Naive B cell (primary cell): Measurements from ENCODE around the gene DPM3. TPM values are rescaled to one million over a fixed set of nuclear protein-coding genes. Genes with fewer than 3 reads are reported as not detected.
"Not testable (repeated sequence)": the region's sequence is repeated elsewhere in the genome, so short reads cannot be mapped to it uniquely, and the experiment has no call there.

ENCODE experiments used
- ATAC-seq, 2 donors: fragments of 150-1000 bp; cut with Tn5 transposase; 2 replicates each; pipeline ENCODE4 v1.10.0; 2021; ENCODE audit warnings: low read depth in 2 of 2, mild to moderate bottlenecking in 2 of 2, moderate library complexity in 2 of 2
- DNase-seq: peaks from one replicate; pipeline ENCODE4 v3.0.0; 2022
- H3K27ac Mint-ChIP-seq, 6 donors: one replicate each; pipeline ENCODE4 v1.8.0; 2020 to 2022; ENCODE audit warnings: mild to moderate bottlenecking in 6 of 6, mixed read lengths in 6 of 6, moderate library complexity in 5 of 6, inconsistent platforms in 2 of 6
- H3K27me3 Mint-ChIP-seq, 3 donors: one replicate each; pipeline ENCODE4 v1.8.0; 2021 to 2022; ENCODE audit warnings: mixed read lengths in 3 of 3, mild to moderate bottlenecking in 1 of 3
- H3K36me3 Mint-ChIP-seq, 2 donors: one replicate each; pipeline ENCODE4 v1.8.0; 2020 to 2022; ENCODE audit warnings: mixed read lengths in 2 of 2, inconsistent platforms in 1 of 2, mild to moderate bottlenecking in 1 of 2
- H3K4me1 Mint-ChIP-seq, 3 donors: one replicate each; pipeline ENCODE4 v1.8.0; 2020 to 2022; ENCODE audit warnings: mixed read lengths in 3 of 3, inconsistent platforms in 1 of 3, mild to moderate bottlenecking in 1 of 3, moderate library complexity in 1 of 3
- H3K4me3 Mint-ChIP-seq, 8 donors: one replicate each; pipeline ENCODE4 v1.8.0; 2020 to 2022; ENCODE audit warnings: mild to moderate bottlenecking in 8 of 8, mixed read lengths in 8 of 8, moderate library complexity in 8 of 8, inconsistent platforms in 2 of 8
- H3K9me3 Mint-ChIP-seq, 7 donors: one replicate each; pipeline ENCODE4 v1.8.0; 2020 to 2022; ENCODE audit warnings: mixed read lengths in 7 of 7, mild to moderate bottlenecking in 5 of 7, inconsistent platforms in 2 of 7, moderate library complexity in 1 of 7
- polyA plus RNA-seq, 6 donors: library from polyadenylated mRNA; unstranded; fragments of 300-500 nt; fragmentation: Illumina TruSeq; gene quantifications; one replicate each; pipeline ENCODE4 v1.2.3, GENCODE V29; 2021; ENCODE audit warnings: low read depth in 6 of 6

The DPM3 gene
- polyA plus RNA-seq, 6 donors from 2014 or later, result 77.4 to 100 (median 90.5) TPM

DNA sequence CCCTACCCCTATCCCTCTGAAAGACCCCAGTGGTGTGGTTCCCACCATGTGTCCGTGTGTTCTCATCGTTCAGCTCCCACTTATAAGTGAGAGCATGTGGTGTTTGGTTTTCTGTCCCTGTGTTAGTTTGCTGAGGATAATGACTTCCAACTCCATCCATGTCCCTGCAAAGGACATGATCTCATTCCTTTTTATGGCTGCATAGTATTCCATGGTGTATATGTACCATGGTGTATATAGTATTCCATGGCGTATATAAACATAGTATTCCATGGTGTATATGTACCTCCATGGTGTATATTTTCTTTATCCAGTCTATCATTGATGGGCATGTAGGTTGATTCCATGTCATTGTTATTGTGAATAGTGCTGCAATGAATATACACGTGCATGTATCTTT, 23.5 kb upstream of the DPM3 start:
- not testable (repeated sequence) for ATAC-seq, H3K27me3 Mint-ChIP-seq, H3K9me3 Mint-ChIP-seq, DNase-seq, H3K36me3 Mint-ChIP-seq
- H3K27ac Mint-ChIP-seq, result peak overlapping the region in 1 of 6 donors; percentile 65
- H3K4me1 Mint-ChIP-seq, result peaks cover 16 to 21% (median 17%) of the 10 kb centered on the region in 3 donors
- peak overlapping the region in 1 of 8 donors; percentile 48 for H3K4me3 Mint-ChIP-seq

DNA sequence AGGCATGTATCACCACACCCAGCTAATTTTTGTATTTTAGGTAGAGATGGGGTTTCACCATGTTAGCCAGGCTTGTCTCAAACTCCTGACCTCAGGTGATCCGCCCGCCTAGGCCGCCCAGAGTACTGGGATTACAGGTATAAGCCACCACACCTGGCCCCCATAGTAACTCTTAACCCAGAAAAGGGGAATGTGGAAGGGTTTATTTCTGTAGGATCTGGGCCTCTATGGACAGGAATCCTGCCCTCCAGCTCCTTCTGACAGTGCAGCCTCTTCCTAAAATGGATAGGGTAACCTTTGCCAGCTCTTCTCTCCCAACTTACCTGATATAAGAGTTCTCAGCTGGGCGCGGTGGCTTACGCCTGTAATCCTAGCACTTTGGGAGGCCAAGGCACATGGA, 22.3 kb upstream of the DPM3 start:
- not testable (repeated sequence) for ATAC-seq, H3K9me3 Mint-ChIP-seq, DNase-seq, H3K36me3 Mint-ChIP-seq, H3K4me3 Mint-ChIP-seq, H3K27me3 Mint-ChIP-seq, H3K27ac Mint-ChIP-seq
- peaks cover 12 to 17% (median 13%) of the 10 kb centered on the region in 3 donors for H3K4me1 Mint-ChIP-seq

DNA sequence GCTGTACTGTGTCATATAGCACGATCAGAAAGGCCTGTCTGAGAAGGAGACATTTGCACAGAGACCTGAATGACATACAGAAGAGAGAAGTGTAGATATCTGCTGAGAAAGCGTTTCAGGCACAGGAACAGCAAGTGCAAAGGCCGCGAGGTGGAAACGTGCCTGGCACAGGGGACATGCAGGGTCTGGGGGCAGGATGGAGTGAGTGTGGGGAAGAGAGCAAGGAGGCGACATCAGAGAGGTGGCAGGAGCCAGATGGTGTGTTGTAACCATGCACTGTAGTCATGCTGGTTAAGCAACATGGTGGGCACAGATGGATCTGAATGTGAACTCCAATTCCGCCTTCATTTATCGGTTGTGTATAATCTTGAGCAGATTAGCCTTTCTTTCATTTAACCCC, 19.8 kb upstream of the DPM3 start:
- no peak overlapping the region for H3K4me3 Mint-ChIP-seq
- no peaks in the 10 kb centered on the region for H3K36me3 Mint-ChIP-seq
- ATAC-seq, result no peak
- DNase-seq, result no peak
- H3K27ac Mint-ChIP-seq, result no peak overlapping the region
- peaks cover 0 to 2% (median 0%) of the 10 kb centered on the region in 7 donors for H3K9me3 Mint-ChIP-seq
- no peaks in the 10 kb centered on the region for H3K4me1 Mint-ChIP-seq
- no peaks in the 10 kb centered on the region for H3K27me3 Mint-ChIP-seq

DNA sequence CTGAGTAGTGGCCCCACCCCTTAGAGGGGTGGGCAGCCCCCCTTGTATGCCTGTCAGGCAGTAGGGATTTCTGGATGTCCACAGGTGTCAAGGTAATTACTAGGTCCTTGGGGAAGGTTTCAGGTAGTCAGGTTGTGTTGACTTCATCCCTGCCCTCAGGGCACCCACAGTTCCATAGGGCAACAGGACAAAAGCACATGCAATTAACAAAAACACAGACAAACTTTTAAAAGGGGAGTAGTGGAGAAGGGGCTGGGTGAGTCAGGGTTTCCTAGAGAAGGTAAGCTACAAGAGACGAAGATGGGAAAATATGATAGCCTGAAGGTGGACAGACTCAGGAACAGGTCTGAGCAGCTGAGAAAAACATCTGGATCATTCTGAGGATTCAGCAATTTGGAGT, 18.7 kb upstream of the DPM3 start:
- DNase-seq, result no peak
- no peak for ATAC-seq
- Mint-ChIP-seq H3K27me3 (no peaks in the 10 kb centered on the region), H3K9me3 (peaks cover 0 to 1% (median 0%) of the 10 kb centered on the region in 7 donors), H3K4me3 (no peak overlapping the region), H3K36me3 (no peaks in the 10 kb centered on the region), H3K27ac (peak overlapping the region in 1 of 6 donors; percentile 82), H3K4me1 (no peaks in the 10 kb centered on the region)

DNA sequence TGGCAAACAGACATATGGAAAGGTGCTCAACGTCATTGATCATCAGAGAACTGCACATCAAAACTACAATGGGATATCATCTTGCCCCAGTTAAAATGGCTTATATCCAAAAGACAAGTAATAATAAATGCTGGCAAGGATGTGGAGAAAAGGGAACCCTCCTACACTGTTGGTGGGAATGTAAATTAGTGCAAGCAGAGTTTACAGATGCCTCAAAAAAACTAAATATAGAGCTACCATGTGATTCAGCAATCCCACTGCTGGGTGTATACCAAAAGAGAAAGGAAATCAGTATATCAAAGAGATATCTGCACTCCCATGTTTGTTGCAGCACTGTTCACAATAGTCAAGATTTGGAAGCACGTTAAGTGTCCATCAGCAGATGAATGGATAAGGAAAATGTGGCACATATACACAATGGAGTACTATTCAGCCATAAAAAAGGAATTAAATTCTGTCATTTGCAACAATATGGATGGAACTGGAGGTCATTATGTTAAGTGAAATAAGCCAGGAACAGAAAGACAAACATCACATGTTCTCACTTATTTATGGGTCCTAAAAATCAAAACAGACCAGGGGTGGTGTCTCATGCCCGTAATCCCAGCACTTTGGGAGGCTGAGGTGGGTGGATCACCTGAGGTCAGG, 15.8 kb upstream of the DPM3 start:
- not testable (repeated sequence) for ATAC-seq, H3K4me3 Mint-ChIP-seq, DNase-seq, H3K36me3 Mint-ChIP-seq, H3K4me1 Mint-ChIP-seq, H3K27ac Mint-ChIP-seq, H3K27me3 Mint-ChIP-seq, H3K9me3 Mint-ChIP-seq

DNA sequence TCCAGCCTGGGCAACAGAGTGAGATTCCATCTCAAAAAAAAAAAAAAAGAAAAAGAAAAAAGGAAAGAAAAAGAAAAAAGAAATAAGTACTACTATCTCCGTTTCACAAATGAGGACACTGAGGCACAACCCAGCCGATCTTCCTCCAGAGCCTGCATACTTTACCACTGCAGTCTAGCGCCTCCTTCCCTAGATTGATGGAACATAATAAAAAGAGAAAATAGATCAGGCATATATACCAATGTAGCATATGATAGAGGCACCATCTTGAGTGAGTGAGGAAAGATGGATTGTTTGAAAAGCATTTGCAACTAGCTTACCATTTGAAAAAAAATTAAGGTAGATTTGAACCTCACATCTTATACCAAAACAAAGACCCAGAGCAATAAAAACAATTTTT, 5.2 kb upstream of the DPM3 start:
- H3K9me3 Mint-ChIP-seq, result no peaks in the 10 kb centered on the region
- peaks cover 16 to 21% (median 20%) of the 10 kb centered on the region in 3 donors for H3K4me1 Mint-ChIP-seq
- H3K27ac Mint-ChIP-seq, result no peak overlapping the region
- no peaks in the 10 kb centered on the region for H3K36me3 Mint-ChIP-seq
- DNase-seq (no peak), ATAC-seq (no peak)
- no peaks in the 10 kb centered on the region for H3K27me3 Mint-ChIP-seq
- H3K4me3 Mint-ChIP-seq, result no peak overlapping the region

DNA sequence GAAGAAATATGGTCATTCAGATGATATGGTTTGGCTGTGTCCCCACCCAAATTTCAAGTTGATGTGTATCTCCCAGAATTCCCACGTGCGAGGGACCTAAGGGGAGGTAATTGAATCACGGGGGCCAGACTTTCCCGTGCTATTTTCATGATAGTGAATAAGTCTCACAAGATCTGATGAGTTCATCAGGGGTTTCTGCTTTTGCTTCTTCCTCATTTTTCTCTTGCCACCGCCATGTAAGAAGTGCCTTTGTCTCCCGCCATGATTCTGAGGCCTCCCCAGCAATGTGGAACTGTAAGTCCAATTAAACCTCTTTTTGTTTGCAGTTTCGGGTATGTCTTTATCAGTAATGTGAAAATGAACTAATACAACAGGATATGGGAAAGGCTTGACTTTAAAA, 1.4 kb upstream of the DPM3 start:
- H3K4me1 Mint-ChIP-seq, result peaks cover 22 to 35% (median 34%) of the 10 kb centered on the region in 3 donors
- H3K27ac Mint-ChIP-seq, result peak overlapping the region in 2 of 6 donors; percentile 16 to 66
- DNase-seq (no peak), ATAC-seq (no peak)
- peak overlapping the region in 2 of 8 donors; percentile 67 to 98 for H3K4me3 Mint-ChIP-seq
- H3K27me3 Mint-ChIP-seq, result no peaks in the 10 kb centered on the region
- no peaks in the 10 kb centered on the region for H3K36me3 Mint-ChIP-seq
- H3K9me3 Mint-ChIP-seq, result no peaks in the 10 kb centered on the region

DNA sequence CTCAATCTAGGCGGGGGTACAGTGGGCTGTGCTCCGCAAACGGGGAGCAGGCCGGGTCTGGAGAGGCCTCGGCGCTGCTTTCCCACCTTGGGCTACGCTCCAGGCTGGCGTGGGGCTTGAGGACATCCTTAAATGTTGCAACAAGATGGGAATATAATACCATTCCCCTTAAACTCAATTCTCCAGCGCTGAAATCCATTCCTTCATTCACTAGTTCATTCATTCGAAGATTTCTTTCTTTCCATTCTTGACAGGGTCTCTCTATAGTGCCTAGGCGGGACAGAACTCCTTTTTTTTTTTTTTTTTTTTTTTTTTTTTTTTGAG, 261 bp upstream of the DPM3 start:
- Mint-ChIP-seq H3K9me3 (no peaks in the 10 kb centered on the region), H3K36me3 (peaks cover 0 to 6% of the 10 kb centered on the region in 2 donors), H3K27me3 (no peaks in the 10 kb centered on the region), H3K27ac (peak overlapping the region; percentile 65 to 98 (median 96)), H3K4me1 (peaks cover 29 to 46% (median 43%) of the 10 kb centered on the region in 3 donors), H3K4me3 (peak overlapping the region; percentile 92 to 100 (median 98))
- no peak for DNase-seq
- ATAC-seq, result no peak

DNA sequence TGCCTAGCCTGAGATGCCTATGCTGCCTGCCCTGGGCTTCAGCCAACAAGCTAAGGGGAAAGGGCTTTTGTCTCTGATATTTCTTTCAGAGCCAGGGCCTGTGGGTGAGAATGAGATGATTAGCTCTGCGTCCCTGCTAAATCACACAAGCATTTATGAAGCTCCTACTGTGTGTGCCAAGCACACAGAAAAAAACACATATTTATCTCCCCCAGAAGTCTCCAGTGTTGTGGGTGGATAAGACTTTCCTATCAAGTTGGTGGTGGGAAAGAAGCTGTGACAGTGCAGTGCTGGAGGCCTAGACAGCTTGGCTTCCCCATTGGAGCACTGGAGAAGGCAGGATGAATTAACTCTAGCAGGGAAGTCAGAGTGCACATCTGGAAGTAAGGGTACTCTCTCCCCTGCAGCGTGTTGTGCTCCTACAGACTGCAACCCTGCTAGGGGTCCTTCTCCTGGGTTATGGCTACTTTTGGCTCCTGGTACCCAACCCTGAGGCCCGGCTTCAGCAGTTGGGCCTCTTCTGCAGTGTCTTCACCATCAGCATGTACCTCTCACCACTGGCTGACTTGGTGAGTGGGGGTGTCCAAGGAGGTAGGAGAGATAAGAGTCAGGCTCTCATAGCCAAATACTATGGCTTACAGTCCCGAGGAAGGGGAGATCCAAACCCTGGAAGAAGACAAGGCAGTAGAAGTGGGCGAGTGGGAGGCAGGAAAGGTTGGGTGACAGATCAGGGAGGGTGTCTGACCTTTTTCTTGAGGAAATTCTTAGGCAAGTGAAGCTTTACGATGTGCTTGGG, 3.0 kb downstream of the DPM3 start:
- peaks cover 0 to 7% of the 10 kb centered on the region in 2 donors for H3K36me3 Mint-ChIP-seq

DNA sequence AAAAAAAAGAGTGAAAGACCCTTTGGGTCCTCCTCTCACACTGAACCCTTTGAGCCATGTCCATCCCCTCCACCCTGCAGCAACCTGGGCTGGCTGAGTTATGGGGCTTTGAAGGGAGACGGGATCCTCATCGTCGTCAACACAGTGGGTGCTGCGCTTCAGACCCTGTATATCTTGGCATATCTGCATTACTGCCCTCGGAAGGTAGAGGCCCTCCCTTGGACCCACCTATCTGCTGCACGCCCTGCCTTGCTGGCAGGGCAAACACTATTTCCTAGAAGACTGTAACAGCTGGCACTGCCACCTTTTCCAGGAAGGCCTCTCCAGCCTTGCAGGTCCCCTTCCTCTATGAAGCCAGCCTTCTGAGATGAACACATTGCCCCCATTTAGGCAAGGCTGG, 3.6 kb downstream of the DPM3 start:
- H3K4me3 Mint-ChIP-seq, result peak overlapping the region; percentile 95 to 100 (median 98)
- peaks cover 40 to 57% (median 53%) of the 10 kb centered on the region in 3 donors for H3K4me1 Mint-ChIP-seq
- no peaks in the 10 kb centered on the region for H3K9me3 Mint-ChIP-seq
- H3K36me3 Mint-ChIP-seq, result peaks cover 0 to 7% of the 10 kb centered on the region in 2 donors
- DNase-seq, result no peak
- ATAC-seq, result no peak
- peak overlapping the region; percentile 80 to 100 (median 100) for H3K27ac Mint-ChIP-seq
- H3K27me3 Mint-ChIP-seq, result no peaks in the 10 kb centered on the region

More for the DNA sequence above, 3.0 kb downstream of the DPM3 start:
- H3K9me3 Mint-ChIP-seq, result no peaks in the 10 kb centered on the region
- no peaks in the 10 kb centered on the region for H3K27me3 Mint-ChIP-seq
- DNase-seq (no peak), ATAC-seq (no peak)
- peak overlapping the region; percentile 95 to 100 (median 98) for H3K4me3 Mint-ChIP-seq
- peak overlapping the region; percentile 39 to 100 (median 100) for H3K27ac Mint-ChIP-seq
- H3K4me1 Mint-ChIP-seq, result peaks cover 40 to 57% (median 53%) of the 10 kb centered on the region in 3 donors

DNA sequence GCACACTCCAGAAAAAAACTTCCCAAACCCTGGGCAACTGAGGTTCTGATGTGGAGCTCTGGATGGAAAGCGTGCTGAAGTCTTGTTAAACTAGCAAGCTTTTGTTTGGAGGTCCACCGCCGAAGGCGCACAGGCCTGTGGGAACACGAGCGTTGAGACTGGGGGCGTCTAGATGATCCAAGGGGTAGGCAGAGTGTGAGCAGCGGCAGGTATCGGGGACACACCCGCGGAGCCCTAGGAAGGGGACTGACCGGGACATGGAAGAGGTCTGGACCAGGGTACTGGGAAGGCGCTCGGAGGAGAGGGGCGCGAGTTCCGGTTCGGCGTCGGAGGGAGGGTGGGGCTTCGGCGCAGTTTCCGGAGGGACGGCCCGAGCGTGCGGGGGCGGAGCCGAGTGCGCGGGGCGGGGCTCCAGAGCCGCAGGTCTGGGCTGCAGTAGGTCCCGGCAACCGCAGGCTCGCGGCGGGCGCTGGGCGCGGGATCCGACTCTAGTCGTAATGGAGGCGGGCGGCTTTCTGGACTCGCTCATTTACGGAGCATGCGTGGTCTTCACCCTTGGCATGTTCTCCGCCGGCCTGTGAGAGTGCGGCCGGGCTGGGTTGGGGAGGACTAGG, 4.8 kb downstream of the DPM3 start, which contains the start of gene SLC50A1:
Gene SLC50A1, plus strand, starts transcription at position 438 of the 614 bp plus-strand sequence. Its CDS starts 60 bp downstream, at position 498.
- Mint-ChIP-seq H3K36me3 (peaks cover 0 to 7% of the 10 kb centered on the region in 2 donors), H3K4me1 (peaks cover 40 to 55% (median 51%) of the 10 kb centered on the region in 3 donors), H3K4me3 (peak within 1 kb of the TSS; percentile 95 to 100 (median 98))

DNA sequence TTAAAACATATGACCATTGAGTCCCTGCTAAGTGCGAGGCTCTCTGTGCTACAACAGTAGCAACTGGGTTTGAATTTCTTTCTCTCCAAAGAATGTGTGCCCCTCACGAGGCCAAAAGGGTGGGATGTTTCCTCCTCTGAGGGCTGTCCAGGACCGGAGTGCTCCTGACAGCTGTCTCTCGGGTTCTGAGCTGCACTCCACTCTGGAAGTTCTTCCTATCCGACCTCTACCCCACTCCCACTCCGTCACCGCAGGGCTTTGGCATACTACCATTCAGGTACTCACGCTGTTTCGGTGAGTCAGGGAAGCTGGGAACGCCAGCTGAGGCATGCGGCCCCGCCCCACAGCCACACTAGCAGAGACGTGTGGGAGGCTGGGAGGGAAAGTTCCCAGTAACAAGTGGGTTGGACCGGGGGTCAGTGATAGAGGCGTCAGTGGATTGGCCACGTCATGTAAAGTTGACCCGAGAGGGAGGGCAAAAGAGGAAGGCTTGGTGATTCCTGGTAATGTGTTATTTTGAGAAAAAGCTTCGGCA, 5.4 kb downstream of the DPM3 start:
- Mint-ChIP-seq H3K27me3 (peaks cover 5 to 14% (median 12%) of the 10 kb centered on the region in 3 donors), H3K36me3 (peaks cover 0 to 7% of the 10 kb centered on the region in 2 donors)
- DNase-seq, result no peak

More for the DNA sequence above, 4.8 kb downstream of the DPM3 start, which contains the start of gene SLC50A1:
- H3K27ac Mint-ChIP-seq, result peak within 1 kb of the TSS; percentile 99 to 100 (median 100)
- ATAC-seq (peak; percentile 79 to 82), DNase-seq (peak; percentile 93)
- H3K9me3 Mint-ChIP-seq, result no peaks in the 10 kb centered on the region
- peaks cover 4 to 8% (median 7%) of the 10 kb centered on the region in 3 donors for H3K27me3 Mint-ChIP-seq

DNA sequence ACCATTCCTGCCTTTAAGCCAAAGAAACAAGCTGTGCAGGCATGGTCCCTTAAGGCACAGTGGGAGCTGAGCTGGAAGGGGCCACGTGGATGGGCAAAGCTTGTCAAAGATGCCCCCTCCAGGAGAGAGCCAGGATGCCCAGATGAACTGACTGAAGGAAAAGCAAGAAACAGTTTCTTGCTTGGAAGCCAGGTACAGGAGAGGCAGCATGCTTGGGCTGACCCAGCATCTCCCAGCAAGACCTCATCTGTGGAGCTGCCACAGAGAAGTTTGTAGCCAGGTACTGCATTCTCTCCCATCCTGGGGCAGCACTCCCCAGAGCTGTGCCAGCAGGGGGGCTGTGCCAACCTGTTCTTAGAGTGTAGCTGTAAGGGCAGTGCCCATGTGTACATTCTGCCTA, 6.0 kb downstream of the DPM3 start:
- DNase-seq (no peak), ATAC-seq (no peak)
- H3K27me3 Mint-ChIP-seq, result peaks cover 9 to 20% (median 19%) of the 10 kb centered on the region in 3 donors
- H3K36me3 Mint-ChIP-seq, result peaks cover 0 to 7% of the 10 kb centered on the region in 2 donors
- peaks cover 41 to 53% (median 46%) of the 10 kb centered on the region in 3 donors for H3K4me1 Mint-ChIP-seq
- H3K4me3 Mint-ChIP-seq, result peak overlapping the region in 7 of 8 donors; percentile 95 to 100 (median 98)
- peak overlapping the region in 2 of 6 donors; percentile 72 to 99 for H3K27ac Mint-ChIP-seq
- no peaks in the 10 kb centered on the region for H3K9me3 Mint-ChIP-seq

More for the DNA sequence above, 5.4 kb downstream of the DPM3 start:
- peaks cover 35 to 50% (median 45%) of the 10 kb centered on the region in 3 donors for H3K4me1 Mint-ChIP-seq
- H3K9me3 Mint-ChIP-seq, result no peaks in the 10 kb centered on the region
- no peak for ATAC-seq
- peak overlapping the region; percentile 95 to 100 (median 98) for H3K4me3 Mint-ChIP-seq
- H3K27ac Mint-ChIP-seq, result peak overlapping the region; percentile 99 to 100 (median 100)
